Measurements from ENCODE around the gene CYTH1. TPM values are rescaled to one million over a fixed set of nuclear protein-coding genes. Genes with fewer than 3 reads are reported as not detected.

Gene CYTH1
- total RNA-seq, 1 experiment from 2014 or later = 34.3 TPM

- Histone ChIP-seq H3K4me1 (ENCODE audit: control insufficient read depth in 1 of 2, insufficient read depth in 2 of 2, low read length in 2 of 2) (peaks cover 10 to 18% of the 10 kb centered on the region in 2 experiments; a peak in 3 of 4 replicates), H3K4me2 (ENCODE audit: low read length) (no peak overlapping the region), H3K9me2 (ENCODE audit: insufficient read depth) (no peaks in the 10 kb centered on the region), H3K9ac (ENCODE audit: low read length) (no peak overlapping the region), H3K4me3 (replicated peaks in 1 of 2; ENCODE audit: low read depth in 1 of 2, low read length in 2 of 2) (no peak overlapping the region), H4K20me1 (ENCODE audit: insufficient read depth) (no peaks in the 10 kb centered on the region), H3K9me3 (ENCODE audit: control insufficient read depth in 1 of 2, insufficient read depth in 1 of 2, low read depth in 1 of 2, low read length in 2 of 2) (no peaks in the 10 kb centered on the region), H3K27ac (ENCODE audit: low read depth, low read length) (no peak overlapping the region), H3K27me3 (ENCODE audit: insufficient read depth, low read length) (no peaks in the 10 kb centered on the region), H3K79me2 (ENCODE audit: insufficient read depth, low read length) (peaks cover 21% of the 10 kb centered on the region), H3K36me3 (ENCODE audit: control insufficient read depth in 1 of 2, insufficient read depth in 2 of 2, low read length in 2 of 2) (no peaks in the 10 kb centered on the region), H2AFZ (ENCODE audit: low read depth, low read length, poor library complexity, severe bottlenecking) (no peak overlapping the region)
- POLR2A ChIA-PET = interaction anchor here (1.4 kb wide), 1 partner anchor 11 kb away, joined by 7 read pairs; no protein-coding TSS in a partner anchor
- RAD21 ChIA-PET (ENCODE audit: low non-redundant PET in 1 of 2, low total read pairs in 2 of 2, uncharacterized antibody in 2 of 2, unreplicated experiment in 2 of 2) = no interaction called here
- TF ChIP-seq ELF1 (IDR thresholded peaks at IDR 0.05; ENCODE audit: borderline replicate concordance, low read depth) (no peak), FOSL1 (IDR thresholded peaks at IDR 0.05; ENCODE audit: low read depth) (no peak), SP1 (IDR thresholded peaks at IDR 0.05; ENCODE audit: low read depth) (no peak), CTCF (IDR thresholded peaks at IDR 0.05 in 2 of 3, conservative IDR thresholded peaks at IDR 0.05 in 1 of 3; ENCODE audit: borderline replicate concordance in 1 of 3, insufficient read depth in 1 of 3, low read depth in 2 of 3, low read length in 2 of 3) (no peak), SRF (IDR thresholded peaks at IDR 0.05; ENCODE audit: low read depth) (no peak), ZFX (IDR thresholded peaks at IDR 0.05) (no peak), ZNF274 (IDR thresholded peaks at IDR 0.05; ENCODE audit: low read depth, low read length) (no peak), JUND (IDR thresholded peaks at IDR 0.05) (no peak), CBX3 (IDR thresholded peaks at IDR 0.05; ENCODE audit: low read depth) (no peak), SIN3A (IDR thresholded peaks at IDR 0.05; ENCODE audit: low read depth) (no peak), CEBPB (IDR thresholded peaks at IDR 0.05; ENCODE audit: low read depth) (no peak), TCF7L2 (IDR thresholded peaks at IDR 0.05; ENCODE audit: borderline replicate concordance, extremely low read depth, insufficient read depth, insufficient read length) (no peak), POLR2AphosphoS5 (IDR thresholded peaks at IDR 0.05; ENCODE audit: low read depth, low read length) (no peak), RAD21 (IDR thresholded peaks at IDR 0.05; ENCODE audit: low read depth) (no peak), POLR2A (IDR thresholded peaks at IDR 0.05; ENCODE audit: borderline replicate concordance, extremely low read depth, insufficient read depth, insufficient read length) (no peak), REST (IDR thresholded peaks at IDR 0.05; ENCODE audit: low read depth) (no peak)
- TF ChIP-seq, protein P1, sequence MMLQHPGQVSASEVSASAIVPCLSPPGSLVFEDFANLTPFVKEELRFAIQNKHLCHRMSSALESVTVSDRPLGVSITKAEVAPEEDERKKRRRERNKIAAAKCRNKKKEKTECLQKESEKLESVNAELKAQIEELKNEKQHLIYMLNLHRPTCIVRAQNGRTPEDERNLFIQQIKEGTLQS (IDR thresholded peaks at IDR 0.05) = no peak
- TF ChIP-seq, protein P2, sequence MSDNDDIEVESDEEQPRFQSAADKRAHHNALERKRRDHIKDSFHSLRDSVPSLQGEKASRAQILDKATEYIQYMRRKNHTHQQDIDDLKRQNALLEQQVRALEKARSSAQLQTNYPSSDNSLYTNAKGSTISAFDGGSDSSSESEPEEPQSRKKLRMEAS (IDR thresholded peaks at IDR 0.05) = no peak
- no TSS peak for BruUV-seq (replicated peaks)
- DNase-seq (ENCODE audit: low read depth, low spot score) = no peak
- intact Hi-C loops (cut with micrococcal nuclease) = no loop called here
- no peak for ATAC-seq
- CTCF ChIA-PET = interaction anchor here (1.1 to 2.6 kb wide), 2 partner anchors 11 to 252 kb away, joined by 3 to 15 read pairs; no protein-coding TSS in a partner anchor
Observed at GRCh38 chr17:78747488-78747887, 34.6 kb downstream of the CYTH1 start.

Measured in HCT116 (cell line).